GM19239 (cell line): Measurements from ENCODE around the gene GHRH.
A peak's percentile ranks its signal among the peaks of the same experiment; 100 is the strongest.

Experiments
- DNase-seq: peaks from one replicate; pipeline ENCODE4 v3.0.0; 2011; ENCODE audit warnings: low spot score; ENCODE audit not compliant: insufficient read length
- FAIRE-seq: peaks from 2 replicates; lab custom pipeline; 2011; peaks lifted over from hg19 to GRCh38; lab: Jason Lieb, UNC

Gene GHRH

DNA sequence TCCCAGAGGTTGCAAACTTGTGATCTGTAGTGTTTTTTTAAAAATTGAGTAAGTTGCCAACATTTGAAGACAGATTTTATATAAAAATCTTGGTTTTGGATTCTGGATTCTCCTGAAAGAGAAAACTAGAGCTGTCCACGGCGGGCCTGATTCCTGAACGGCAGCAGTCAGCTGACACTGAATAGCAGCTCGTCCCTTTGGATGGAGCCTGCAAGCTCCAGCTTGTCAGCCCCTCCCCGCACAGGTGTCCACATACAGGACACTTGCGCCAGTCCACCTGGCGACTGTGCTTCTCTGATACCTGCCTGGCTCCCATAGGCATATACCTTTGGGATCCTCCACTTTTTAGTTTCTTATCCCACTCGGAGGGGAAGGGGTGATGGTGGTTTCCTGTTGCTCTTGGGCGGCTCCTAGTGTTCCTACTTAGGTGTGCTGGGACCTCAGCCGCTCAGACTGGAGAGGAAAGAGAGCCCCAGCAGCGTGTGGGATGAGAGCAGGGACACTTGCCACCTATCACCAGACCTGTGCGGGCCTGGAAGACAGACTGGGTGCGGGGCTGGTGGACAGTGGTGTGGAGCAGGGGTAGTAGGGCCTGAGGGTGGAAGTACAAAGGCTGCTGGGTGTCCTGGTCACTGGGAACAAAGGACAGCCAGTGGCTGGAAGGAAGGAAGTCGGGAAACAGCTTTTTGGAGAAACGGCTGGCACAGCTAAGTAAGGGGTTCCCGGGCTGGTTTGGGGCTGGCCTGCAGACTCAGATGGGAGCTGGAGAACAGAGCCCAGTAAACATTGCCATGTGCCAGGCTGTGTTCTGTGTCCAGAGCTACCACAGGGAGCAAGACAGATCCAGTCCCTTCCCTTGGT lies 18.3 kb downstream of the GHRH start:
- no peak for FAIRE-seq
- DNase-seq: no peak

DNA sequence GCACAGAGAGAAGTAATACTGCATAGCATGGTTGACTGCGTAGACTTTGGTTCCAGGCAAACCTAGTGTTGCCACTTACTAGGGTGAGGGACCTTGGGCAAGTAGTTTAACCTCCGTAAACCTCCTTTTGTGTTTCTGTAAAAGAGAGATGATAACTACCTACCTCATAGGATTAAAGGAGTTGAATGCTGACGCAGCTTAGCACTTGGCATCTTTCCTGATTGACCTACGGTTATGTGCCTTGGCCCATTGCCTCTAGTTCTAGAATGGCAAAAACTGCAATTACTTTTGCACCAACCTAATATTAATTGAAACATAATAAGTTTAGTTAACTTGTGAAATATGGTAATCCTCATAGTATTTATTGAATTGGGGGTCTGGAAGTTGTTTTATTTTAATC lies 19.1 kb downstream of the GHRH start:
- FAIRE-seq (no peak), DNase-seq (no peak)

GRCh38 chr20:37240337-37241067 lies 21.1 kb downstream of the GHRH start:
- no peak for FAIRE-seq
- no peak for DNase-seq

GRCh38 chr20:37238935-37239451 lies 22.6 kb downstream of the GHRH start:
- FAIRE-seq: no peak
- DNase-seq: no peak

GRCh38 chr20:37238426-37238825 lies 23.2 kb downstream of the GHRH start:
- FAIRE-seq: no peak

DNA sequence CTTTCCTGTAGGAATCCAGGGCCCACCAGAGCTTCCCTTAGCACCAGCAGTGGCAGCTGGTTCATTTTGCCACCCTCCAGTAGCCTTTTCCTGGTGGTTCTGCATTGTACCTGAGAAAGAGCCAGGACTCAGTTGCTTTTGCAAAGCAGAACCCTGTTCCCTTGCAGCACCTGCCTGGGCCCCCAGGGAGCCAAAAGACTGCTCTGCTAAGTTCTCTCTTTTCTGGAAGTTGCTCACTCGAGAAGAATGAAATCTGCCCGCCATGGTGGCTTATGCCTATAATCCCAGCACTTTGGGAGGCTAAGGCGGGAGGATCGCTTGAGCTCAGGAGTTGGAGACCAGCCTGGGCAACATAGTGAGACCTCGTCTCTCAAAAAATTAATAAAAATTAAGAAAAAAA lies 24.0 kb downstream of the GHRH start:
- FAIRE-seq: no peak
- no peak for DNase-seq

More at GRCh38 chr20:37238426-37238825, 23.2 kb downstream of the GHRH start:
- no peak for DNase-seq

- DNase-seq (no peak), FAIRE-seq (no peak)
Observed at GRCh38 chr20:37236462-37236861, 25.2 kb downstream of the GHRH start.

GRCh38 chr20:37235065-37235464 lies 26.5 kb downstream of the GHRH start:
- no peak for FAIRE-seq
- no peak for DNase-seq

- FAIRE-seq (no peak), DNase-seq (no peak)
Observed at GRCh38 chr20:37234254-37234581, 27.4 kb downstream of the GHRH start.

- FAIRE-seq (no peak), DNase-seq (no peak)
Observed at GRCh38 chr20:37233548-37234253, 27.9 kb downstream of the GHRH start.

GRCh38 chr20:37231947-37232630 lies 29.5 kb downstream of the GHRH start:
- DNase-seq (no peak), FAIRE-seq (no peak)

- no peak for FAIRE-seq
- DNase-seq: no peak
Observed at GRCh38 chr20:37230200-37230599, 31.4 kb downstream of the GHRH start.

- no peak for DNase-seq
- no peak for FAIRE-seq
Observed at GRCh38 chr20:37229357-37229756, 32.3 kb downstream of the GHRH start.

- FAIRE-seq (no peak), DNase-seq (no peak)
Observed at GRCh38 chr20:37228656-37229055, 33.0 kb downstream of the GHRH start.

DNA sequence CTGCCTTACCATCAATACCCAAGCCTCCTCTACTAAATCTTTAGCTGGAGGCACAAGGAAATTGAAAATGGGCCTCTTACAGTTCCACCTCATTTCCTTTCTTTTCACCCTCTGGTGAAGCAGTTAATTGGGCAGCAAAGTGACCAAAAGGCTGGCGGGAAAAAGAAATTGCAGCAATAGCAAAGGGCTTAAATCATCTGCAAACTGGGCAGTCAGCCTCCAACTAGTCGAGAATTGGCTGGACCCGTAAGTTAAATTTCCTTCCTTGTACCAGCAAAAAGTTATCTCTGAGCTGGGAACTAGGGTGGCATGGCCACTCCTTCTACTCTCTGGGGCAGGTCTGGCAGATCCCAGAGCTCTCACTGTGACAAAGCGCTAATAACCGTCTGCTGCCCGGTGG lies 33.5 kb downstream of the GHRH start:
- DNase-seq (no peak), FAIRE-seq (no peak)

DNA sequence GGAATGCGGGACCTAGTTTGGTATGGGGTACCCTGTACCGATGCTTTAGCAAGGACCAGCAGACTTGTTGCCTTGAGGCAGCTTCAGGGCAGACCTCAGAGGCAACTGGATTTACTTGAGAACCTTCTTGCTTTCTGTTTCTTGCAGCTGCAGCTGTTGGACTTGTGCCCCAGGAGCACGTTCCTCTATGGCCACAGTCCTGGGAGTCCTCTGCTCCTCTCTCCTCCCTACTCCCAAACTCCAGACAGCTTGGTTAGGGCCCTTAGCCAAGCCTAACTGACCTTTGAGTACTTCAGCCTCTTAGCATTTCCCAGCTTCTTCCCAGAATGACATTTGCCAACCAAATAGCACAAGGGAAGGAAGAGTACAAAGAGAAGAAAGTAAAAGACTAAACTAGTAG lies 34.7 kb downstream of the GHRH start:
- FAIRE-seq (no peak), DNase-seq (no peak)

DNA sequence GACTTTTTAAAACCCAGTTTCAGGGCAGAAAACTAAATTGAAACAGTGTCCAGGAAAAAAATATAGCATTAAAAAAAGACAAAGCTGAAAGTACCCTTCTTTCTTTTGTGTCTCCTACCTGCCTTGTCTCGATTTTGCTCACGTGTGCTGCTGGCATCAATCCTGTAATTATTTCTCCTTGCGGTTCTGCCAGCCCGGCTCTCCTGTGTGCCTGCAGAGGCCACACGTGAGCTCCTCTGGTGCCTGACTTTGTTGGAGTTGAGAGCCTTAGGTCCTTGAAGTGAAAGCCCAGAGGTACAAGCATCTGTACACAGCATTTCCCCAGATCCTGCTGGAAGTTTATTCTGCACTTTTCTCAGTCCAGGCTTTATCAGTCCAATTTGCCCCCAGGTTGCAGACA lies 36.5 kb downstream of the GHRH start:
- FAIRE-seq (no peak), DNase-seq (no peak)

- DNase-seq (no peak), FAIRE-seq (peak; percentile 44)
Observed at GRCh38 chr20:37223053-37223452, 38.6 kb downstream of the GHRH start.

- DNase-seq: no peak
- no peak for FAIRE-seq
Observed at GRCh38 chr20:37222086-37222485, 39.5 kb downstream of the GHRH start.

DNA sequence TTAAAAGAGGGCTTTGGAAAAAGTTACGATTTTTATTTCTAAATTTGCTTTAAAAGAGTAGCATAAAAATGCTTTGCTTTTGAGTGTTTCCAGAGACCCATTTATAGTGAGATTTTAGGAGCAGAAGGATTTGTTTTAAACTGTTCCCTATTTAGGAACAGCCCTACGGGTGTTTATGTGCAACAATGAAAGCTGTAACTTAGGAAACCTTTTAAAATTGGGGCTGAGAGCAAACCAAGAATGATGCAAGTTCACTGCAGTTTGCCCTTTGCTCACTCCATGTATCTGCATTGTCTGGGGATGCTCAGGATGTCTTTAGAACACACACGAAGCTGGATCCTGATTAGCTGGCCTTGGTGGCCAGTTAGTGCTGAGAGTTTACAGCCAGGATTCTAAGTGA lies 40.9 kb downstream of the GHRH start:
- FAIRE-seq (no peak), DNase-seq (no peak)
